Choroid plexus epithelial cell (primary cell): ENCODE data around the gene FRY.
A peak's percentile ranks its signal among the peaks of the same experiment; 100 is the strongest.

Experiments
- DNase-seq: peaks from one replicate; pipeline ENCODE4 v3.0.0-alpha.2; 2010; ENCODE audit warnings: low read depth
- H3K4me3 ChIP-seq: 2 replicates; pipeline ENCODE4 v1.5.1; 2011; ENCODE audit warnings: low read depth, mild to moderate bottlenecking, control low read depth, low read length, moderate library complexity
- CTCF ChIP-seq: conservative IDR thresholded peaks from 2 replicates; pipeline ENCODE4 v1.5.1; 2011; ENCODE audit warnings: low read depth, mild to moderate bottlenecking, control low read depth, inconsistent platforms, low read length, moderate library complexity

Gene FRY

GRCh38 chr13:32087955-32088747, 56.6 kb downstream of the FRY start:
- peak; percentile 13 for DNase-seq
- TF ChIP-seq CTCF = no peak
- no peak overlapping the region for H3K4me3 ChIP-seq

GRCh38 chr13:32092496-32092895, 60.9 kb downstream of the FRY start:
- DNase-seq = no peak
- no peak for TF ChIP-seq CTCF
- H3K4me3 ChIP-seq = no peak overlapping the region

- no peak for TF ChIP-seq CTCF
- DNase-seq = no peak
- no peak overlapping the region for H3K4me3 ChIP-seq
Measured at GRCh38 chr13:32093006-32093405, 61.4 kb downstream of the FRY start.

GRCh38 chr13:32098272-32098671, 66.7 kb downstream of the FRY start:
- no peak for DNase-seq
- no peak overlapping the region for H3K4me3 ChIP-seq
- no peak for TF ChIP-seq CTCF

GRCh38 chr13:32105653-32106313, 74.2 kb downstream of the FRY start:
- no peak for TF ChIP-seq CTCF
- H3K4me3 ChIP-seq = no peak overlapping the region
- DNase-seq = no peak

GRCh38 chr13:32107474-32107873, 75.9 kb downstream of the FRY start:
- no peak for DNase-seq
- H3K4me3 ChIP-seq = no peak overlapping the region
- no peak for TF ChIP-seq CTCF

GRCh38 chr13:32107973-32108372, 76.4 kb downstream of the FRY start:
- no peak for TF ChIP-seq CTCF
- no peak overlapping the region for H3K4me3 ChIP-seq
- DNase-seq = no peak
